Measurements from ENCODE around the gene TENM3.

DNA sequence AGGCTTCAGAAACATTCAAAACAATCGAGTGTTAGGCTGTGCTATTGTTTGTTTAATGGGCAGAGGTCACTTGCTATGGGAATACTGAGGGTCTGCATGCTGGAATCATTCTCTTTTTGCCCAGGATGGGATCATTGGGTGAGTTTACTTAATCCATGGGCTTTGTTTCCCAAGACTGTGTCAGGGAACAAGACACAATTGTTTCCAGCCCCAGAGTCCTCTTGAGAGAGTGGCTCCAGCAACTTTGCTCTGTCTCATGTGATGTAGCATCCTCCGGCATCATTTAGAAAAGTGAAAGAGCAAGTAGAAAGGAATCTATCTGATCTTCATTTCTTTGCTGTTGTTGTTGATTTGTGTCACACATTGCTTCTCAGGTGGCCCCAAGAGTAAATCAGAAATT, 1.8 kb downstream of the TENM3 start:
- TF ChIP-seq, protein P1, sequence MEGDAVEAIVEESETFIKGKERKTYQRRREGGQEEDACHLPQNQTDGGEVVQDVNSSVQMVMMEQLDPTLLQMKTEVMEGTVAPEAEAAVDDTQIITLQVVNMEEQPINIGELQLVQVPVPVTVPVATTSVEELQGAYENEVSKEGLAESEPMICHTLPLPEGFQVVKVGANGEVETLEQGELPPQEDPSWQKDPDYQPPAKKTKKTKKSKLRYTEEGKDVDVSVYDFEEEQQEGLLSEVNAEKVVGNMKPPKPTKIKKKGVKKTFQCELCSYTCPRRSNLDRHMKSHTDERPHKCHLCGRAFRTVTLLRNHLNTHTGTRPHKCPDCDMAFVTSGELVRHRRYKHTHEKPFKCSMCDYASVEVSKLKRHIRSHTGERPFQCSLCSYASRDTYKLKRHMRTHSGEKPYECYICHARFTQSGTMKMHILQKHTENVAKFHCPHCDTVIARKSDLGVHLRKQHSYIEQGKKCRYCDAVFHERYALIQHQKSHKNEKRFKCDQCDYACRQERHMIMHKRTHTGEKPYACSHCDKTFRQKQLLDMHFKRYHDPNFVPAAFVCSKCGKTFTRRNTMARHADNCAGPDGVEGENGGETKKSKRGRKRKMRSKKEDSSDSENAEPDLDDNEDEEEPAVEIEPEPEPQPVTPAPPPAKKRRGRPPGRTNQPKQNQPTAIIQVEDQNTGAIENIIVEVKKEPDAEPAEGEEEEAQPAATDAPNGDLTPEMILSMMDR (IDR thresholded peaks at IDR 0.05; ENCODE audit: low read depth, low read length): no peak
- TF ChIP-seq, protein P2, sequence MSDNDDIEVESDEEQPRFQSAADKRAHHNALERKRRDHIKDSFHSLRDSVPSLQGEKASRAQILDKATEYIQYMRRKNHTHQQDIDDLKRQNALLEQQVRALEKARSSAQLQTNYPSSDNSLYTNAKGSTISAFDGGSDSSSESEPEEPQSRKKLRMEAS (IDR thresholded peaks at IDR 0.05; ENCODE audit: low read depth, low read length): no peak
- no peak for TF ChIP-seq POLR2A (IDR thresholded peaks at IDR 0.05; ENCODE audit: extremely low read depth, insufficient read length)
